Measurements from ENCODE around the gene MYO5B.
A peak's percentile ranks its signal among the peaks of the same experiment; 100 is the strongest.

Gene MYO5B

DNA sequence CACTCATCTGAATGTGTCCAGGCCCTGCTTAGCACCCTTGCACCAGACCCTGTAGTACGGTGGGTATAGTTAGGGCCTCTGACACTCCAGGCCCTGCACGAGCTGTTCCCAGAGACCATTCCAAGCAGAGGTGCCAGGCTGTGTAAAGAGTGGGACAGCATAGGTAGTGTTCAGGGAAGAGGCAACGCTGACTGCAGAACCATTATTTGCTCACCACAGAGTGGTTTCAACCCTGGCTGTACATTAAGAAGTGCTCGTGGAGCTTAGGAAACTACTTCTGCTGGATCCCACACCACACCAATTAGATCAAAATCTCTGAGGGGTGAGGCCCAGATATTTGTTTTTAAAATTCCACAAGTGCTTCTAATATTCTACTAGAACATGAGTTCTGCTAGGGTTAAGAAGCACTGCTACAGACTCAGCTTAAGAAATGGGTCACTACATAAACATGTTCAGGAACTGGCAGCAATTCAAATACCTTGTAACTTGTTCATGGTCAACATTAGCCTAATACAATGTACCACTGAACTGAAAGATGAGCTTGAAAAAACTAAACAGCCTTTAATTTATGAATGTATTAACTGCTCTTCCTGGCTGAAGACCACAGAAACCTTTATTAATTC is 183.0 kb downstream of the MYO5B start:
- no peak for DNase-seq (ENCODE audit: low read depth)

DNA sequence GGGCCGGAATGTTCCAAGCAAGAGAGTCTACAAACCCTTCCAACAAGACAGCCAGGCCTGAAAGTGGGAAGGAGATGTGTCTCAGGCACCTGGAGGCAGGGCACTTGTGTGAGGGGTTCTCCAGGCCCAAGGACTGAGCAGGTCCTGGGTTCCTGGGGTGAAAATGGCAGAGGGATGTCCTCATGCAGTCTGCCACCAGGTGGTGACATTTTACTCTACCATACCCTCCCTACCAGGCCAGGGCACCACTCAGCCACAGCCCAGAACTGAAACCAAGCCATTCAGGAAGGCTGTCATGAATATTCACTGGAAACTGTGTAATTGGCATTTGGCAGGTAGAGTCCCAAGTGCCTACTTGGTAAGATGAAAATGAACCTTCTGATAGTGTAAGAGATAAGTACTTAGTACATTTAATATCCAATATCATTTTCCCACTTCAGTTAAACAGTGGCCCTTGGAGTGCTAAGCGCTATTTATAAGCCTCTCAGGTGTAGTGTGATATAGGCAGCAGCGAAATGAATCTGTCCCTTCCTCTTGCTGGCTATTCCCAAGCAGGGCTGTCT is 185.1 kb downstream of the MYO5B start:
- DNase-seq (ENCODE audit: low read depth) = peak; percentile 9

DNA sequence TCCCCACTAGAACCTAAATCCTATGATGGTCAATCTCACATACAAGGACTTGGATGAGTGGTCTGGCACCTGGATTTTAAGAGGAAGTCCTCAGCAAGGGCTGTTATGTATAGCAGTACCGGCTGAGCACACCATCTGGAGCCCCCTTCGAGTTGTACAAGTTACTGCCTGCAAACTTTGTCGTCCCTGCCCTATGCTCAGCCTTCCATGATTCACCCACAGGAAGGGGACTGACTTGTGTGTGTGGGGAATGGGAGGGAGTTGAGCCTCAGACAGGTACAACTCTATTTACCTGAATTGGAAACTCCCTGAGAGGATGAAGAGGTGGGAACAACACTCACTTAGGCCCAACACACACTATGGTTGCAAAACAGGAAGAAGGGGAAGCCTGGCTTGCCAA is 186.6 kb downstream of the MYO5B start:
- DNase-seq (ENCODE audit: low read depth) = no peak

DNA sequence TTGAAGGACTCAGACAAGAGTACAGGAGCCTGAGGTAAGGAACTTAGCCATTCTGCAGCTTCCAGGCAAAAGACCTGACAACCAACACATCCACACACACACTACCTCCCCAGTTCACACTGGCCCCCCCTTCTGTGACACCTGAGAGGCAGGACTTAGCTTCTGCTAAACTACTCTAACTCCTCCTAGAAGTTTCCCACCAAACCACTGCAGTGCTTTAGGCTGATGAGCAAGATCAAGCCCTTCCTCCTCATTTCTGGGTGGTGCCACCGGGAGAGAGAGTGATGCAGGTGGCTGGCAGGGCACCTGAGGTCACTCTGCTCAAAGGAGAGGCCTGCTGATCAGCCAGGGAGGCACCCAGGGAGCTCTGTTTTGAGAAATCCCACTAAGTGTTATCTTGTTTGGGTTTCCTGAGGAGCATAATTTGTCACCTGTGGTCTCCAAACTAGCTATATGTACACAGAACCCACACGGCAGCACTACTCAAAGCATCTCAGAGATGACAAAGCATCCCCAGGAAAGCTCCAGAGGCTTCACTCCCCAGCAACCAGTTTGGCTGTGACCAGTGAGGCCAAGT is 188.4 kb downstream of the MYO5B start:
- DNase-seq (ENCODE audit: low read depth) = no peak

DNA sequence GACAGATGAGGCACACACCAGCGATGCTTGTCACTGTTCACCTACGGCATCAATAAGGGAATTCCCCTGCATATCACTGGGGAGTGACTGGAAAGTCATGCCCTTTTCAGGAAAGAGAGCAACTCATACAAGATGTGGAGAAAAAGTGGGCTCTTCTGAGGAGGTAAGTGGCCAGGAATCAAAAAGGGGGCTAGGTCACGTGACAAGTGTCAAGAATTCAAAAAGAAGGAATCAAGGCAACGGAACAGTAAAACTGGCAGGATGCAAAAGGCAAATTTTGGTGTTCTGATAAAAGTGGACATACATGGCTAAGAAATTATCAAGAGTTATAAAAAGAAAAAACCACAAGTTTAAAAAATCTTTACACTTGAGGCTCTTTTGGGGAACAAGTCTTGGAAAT is 190.9 kb downstream of the MYO5B start:
- no peak for DNase-seq (ENCODE audit: low read depth)

DNA sequence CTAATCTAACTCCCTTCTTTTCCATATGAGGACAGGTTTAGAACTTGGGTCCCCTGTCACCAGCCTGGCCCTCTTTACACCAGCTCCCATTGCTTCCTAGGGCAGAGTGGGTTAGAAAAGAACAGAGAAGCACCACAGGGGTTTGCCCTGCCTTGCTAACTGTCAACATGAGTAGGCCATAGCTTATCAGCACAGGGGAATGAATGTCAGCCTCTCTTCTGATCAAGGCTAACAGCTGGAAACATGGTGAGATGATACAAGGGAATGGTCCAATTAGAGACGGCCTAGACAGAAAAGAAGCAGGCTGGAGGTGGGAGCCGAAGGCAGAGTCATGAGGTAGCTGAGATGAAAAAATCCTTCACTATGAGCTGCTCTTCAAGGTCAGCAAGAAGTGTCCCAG is 192.2 kb downstream of the MYO5B start:
- DNase-seq (ENCODE audit: low read depth) = no peak

DNA sequence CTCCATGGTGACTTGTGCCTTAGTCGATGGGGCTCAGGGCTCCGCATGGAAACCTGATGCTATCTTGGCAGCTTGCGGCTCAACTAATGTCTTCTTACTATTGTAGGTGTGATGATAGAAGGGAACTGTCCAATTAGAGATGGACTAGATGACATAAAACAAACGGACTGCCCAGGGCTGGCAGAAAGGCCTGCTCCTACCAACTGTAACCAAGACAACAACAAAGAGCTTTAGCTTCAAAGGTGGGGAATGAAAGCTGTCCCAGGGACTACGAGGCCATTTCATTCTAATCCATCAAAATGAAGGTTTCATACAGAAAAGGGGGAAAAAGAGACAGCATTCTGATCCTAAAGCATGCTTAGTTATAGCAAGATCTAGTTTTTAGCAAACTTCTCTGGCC is 194.7 kb downstream of the MYO5B start:
- DNase-seq (ENCODE audit: low read depth) = no peak

DNA sequence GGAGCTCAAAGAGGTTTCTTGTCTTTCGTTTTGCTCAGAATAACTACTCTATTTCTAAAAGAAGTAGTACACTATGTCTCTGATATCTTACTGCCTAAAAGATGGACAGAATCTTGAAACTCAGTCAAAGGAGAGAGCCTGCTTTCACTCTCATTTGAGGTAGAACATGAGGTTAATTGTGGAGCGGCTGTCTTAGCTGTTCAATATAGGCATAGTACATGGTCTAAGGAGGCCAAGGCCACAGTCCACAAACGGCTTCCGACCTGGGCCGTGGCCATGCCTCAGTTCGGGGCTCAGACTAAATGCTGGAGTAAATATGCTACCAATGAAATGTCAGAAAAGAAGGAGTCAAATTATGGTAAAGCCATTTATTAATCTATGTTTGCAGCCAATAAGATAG is 195.8 kb downstream of the MYO5B start:
- DNase-seq (ENCODE audit: low read depth) = no peak

DNA sequence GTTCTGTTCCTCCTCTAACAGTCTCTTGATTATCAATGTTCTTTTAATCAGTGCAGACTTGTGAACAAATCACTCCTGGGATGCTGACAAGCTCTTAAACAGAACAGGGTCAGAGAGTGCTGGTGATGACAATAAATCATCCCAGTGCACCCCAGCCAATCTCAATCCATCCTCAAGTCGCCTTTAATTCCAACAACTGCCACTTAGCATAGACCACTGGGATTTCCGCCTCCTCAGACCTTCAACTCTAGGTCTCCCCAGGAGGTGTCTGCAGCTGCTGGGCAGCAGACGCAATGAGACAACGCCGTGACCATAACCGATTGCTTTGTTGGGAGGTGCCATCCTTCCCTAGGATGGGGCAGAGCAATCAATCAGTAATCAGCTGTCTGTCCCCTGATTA is 197.4 kb downstream of the MYO5B start:
- DNase-seq (ENCODE audit: low read depth) = no peak

DNA sequence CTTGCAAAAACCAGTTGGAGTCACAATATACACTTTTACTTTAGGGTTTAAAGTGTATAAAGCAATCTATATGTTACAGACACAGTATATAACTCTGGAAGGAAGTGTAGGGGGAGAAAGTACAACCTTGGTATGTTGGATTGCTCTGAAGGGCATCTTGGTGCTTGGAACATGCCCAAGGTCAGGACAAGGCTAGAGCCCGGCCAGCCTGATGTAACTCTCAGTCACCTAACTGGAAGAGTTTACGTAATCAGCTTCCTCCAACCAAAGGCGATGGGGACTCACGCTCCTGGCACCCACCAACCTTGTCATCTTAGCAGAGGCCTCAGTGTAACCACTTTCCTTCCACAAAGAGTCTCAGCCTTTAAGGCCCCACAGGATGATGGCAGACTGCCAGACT is 200.5 kb downstream of the MYO5B start:
- no peak for DNase-seq (ENCODE audit: low read depth)

DNA sequence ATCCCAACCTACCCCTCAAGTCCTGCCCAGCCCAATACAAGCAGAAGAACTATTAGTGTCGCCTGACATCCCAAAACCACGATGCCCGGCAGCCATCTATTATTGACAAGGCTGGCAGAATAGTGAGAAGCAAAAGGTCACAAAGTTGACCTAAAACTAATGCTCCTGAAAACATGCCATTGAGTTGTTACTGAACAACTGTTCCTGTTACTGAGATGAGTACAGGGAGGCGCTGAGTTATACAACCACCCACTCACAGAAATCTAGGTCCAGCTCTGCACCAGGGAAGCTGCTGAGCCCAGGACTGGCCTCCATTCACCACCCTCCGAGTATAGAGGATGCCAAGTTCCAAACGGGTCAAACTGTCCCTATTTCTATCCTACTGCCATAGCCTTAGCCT is 201.6 kb downstream of the MYO5B start:
- no peak for DNase-seq (ENCODE audit: low read depth)

DNA sequence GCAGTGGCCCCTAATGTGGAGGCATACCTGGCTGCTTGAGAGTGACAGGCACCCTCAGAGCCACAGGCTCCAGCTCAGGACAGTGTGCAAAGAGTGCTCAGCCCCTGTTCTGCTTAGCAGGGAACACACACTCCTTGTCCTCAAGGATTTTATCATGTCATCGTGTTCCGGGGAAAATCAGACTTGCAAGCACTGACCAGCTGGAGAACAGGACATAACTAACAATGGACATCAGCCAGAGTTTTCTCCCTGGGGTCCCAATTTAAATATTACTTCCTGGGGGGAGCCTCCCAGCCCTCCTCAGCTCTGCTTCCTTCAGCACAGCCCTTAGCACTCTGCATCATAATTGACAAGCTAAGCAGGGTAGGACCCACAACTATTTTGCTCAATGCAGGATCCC is 206.2 kb downstream of the MYO5B start:
- no peak for DNase-seq (ENCODE audit: low read depth)

DNA sequence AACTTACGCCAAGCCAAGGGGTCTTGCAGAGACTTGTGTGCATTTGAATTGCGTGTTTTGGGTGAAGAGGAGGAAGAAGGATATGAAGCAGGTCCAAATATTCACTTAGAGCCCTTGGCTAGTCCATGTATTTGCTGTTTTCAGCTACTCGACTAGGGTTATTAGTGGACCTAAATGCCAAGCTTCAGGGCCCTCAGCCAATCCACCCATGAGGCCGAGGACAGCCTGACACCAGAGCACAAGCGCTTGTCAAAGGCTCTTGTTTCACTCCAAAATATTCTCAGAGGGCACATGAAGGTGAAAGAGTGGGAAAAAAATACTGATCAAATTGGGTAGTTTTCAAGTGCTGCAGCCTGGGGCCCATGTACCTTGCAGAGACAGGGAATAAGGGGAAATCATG is 206.8 kb downstream of the MYO5B start:
- no peak for DNase-seq (ENCODE audit: low read depth)

DNA sequence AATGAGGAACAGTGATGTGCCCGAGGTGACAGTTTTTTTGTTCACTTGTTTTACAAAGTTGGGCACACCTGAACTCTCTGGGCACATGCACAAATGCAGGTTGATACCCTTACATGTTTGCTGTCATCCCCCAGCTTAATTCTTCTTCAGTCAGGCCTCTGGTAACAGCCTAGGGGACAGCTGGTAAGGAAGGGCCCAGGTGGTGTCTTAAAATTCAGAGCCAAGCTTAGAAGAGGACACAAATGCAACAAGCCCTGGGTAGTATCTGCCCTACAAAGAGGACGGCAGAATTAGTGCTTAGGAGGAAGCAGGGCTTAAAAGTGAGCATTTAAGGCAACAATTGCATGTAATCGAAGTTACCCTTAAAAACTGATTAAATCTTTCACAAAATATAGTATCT is 209.7 kb downstream of the MYO5B start:
- no peak for DNase-seq (ENCODE audit: low read depth)

DNA sequence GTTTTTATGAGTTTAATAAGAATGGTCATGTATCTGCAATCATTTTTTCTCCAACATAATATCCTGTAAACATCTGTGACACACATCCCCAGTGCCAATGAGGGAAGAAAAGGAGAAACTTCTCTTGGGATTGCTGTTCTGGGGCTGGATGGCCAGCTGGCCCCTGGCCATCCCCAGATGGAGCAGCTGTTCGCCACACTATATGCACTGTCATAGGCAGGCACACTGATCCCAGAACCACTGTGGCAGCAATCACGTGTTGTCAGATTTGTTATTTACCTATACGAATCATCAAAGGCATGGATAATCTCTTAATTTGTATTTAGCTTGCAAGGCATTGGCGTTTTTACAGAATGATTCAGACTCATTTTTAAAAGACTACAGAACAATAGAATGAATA is 214.1 kb downstream of the MYO5B start:
- DNase-seq (ENCODE audit: low read depth) = no peak

DNA sequence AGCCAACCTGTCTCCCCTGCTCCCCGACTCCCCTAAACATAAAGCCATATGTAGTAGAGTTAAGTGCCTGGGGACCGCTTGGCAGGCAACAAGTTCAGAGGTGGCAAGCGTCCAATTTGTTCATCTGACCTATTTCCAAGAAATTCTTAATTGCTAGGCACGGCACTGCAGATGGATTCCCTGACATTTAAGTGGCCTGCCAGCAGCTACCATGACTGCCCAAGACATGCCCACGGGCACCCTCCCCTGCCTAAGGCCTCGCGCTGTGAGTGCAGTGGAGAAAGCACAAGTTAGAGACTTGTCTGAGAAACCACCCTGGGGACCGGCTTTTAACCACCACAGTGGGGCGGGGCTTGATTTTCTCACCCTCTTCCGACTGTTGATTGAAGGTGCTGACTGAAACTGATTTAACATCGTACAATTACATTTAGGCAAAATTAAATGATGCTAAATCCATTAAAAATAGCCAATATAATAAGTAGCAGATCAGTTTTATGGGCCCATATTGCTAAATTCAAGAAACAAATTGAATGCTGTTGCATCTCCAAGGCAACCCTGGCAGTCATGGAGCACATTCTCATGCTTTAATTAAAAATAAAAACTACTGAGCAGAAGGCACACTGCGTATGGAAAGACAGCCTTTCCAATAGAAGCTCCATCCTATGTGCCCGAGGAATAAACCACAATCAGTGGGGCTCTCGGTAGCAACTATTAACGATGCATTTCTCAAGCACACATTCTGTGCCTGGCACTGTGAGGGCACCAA is 218.0 kb downstream of the MYO5B start:
- no peak for DNase-seq (ENCODE audit: low read depth)

DNA sequence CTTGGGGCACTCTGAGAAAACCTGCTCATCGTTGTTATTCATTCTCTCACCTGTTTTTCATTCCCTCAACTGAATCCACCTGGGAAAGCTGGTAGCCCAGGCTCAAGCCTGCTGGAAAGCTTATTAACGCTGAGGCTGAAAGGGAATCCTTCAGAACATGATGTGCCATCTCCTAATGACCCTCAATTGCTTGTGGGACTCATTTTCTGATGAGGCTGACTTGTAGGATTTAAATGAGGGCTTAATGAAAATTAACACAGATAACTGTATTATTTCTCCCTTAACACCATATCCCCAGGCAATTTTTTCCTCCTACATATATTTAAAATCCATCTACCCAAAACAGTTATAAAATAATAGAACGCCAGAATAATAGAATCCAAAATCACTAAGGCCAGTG is 218.9 kb downstream of the MYO5B start:
- DNase-seq (ENCODE audit: low read depth) = no peak

DNA sequence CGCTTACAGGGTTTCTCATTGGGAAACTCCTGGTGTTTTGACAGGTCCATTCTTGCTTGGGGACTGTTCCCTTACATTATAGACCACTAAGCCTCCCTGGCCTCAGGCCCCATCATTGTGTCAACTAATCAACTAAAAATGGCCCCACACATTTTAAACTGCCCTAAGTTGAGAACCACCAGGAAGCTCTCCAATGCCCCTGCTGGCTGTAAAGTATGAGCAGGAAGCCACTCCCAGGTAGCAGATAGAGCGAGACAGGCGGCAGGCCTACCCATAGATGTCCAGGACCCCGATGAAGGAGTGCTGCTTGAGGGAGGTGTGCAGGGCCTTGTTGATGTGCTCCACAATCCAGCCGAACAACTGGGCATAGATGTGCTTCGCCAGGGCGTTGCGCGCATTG is 220.9 kb downstream of the MYO5B start:
- no peak for DNase-seq (ENCODE audit: low read depth)

DNA sequence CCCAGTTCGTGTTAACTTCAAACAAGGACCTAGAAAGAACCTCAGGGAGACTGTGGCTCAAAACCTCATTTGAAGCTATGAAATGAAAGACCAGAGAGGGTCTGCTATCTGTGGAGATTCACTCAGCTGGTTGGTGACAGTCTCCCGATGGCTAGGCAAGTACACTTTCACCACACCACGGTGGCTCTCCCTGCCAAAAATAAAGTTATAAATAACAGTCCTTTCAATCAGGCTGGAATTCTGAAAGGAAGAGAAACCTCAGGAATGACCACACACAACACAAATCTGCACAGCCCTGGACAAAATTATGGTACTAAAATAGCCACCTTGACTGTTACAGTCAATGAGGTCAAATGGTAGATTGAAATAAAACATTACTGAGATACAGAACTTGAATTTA is 221.4 kb downstream of the MYO5B start:
- no peak for DNase-seq (ENCODE audit: low read depth)

DNA sequence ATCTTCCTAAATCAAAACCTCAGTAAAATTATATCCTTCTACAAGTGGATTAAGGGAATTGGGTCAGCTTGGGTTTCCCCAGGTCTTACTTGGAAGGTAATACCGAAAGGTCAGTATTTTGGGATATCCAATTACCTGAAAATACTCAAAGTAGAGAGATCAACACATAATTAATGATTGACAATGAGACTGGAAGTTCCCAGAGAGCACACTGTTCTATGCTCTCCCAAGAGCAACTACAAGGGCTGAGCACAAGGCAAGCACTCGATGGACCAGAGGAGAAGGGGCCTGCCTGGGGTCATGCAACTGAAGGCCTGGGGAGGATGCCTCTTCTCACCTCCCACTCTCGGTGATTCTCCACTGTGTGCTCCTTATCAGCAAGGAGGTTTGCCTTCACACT is 222.4 kb downstream of the MYO5B start:
- DNase-seq (ENCODE audit: low read depth) = no peak

DNA sequence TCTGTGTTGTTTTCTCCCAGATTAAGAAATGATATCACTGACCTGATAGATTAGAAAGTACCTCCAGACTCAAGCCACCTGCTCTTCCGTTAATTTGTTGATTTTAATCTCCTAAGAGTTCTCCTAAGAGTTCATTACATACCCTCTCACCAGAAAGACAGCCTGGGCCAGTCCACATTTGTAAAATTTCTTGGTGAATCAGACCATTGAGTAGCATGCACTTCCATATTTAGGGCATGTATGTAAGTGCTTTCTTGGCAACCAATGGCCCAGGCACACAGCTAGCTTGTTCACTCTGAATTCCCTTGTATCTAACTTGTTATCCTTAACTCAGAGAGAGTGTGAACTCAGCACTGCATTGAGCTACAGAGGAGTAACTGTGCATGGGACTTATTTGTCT is 223.5 kb downstream of the MYO5B start:
- DNase-seq (ENCODE audit: low read depth) = no peak

DNA sequence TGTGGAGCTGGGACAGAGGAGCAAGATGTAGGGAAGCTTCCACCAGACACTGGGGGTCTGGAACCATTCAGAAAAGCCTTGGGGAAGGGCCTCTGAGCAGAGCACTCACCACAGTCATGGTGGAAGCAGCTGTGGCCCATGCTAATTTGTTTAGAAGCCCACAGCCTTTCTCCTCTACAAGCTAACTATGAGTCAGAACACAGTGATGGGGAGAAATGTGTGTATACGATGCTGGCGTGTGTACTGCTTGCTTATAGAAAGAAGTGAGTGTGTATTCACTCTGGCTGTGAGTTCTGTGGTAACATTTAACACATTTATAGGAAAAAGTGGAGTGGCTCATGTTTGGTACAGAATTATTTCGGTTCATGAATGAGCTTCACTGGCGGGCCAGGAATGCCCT is 224.6 kb downstream of the MYO5B start:
- DNase-seq (ENCODE audit: low read depth) = no peak

DNA sequence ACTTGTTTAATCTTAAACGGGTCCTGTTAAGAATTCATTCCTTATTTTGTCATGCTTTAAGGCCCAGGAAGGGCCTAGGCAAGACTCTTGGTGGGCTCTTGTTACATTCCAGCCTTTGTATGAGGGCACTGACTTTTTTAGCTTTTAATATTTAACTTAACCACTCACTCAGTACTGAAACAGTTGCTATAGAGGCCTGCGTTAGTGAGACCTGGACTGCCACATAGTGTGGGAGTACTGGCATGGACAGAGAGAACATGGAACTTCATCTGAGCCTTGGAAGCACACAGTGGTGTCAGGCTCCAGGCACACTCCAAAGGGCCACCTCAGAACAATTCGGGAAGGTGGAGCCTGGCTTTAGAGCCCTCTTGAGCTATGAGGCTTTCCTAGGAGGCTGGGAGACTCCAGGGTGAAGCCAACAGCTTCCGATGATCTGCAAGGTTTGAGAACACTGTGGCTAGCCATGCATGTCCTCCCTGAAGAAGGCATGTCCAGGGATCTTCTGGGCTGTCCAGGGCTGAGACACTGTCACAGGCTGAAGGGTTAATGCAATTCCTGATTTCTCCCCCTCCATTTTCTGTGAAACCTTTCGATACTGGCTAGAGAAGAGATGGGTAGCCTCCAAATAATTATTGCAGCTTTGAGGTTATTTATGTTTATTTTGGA is 226.2 kb downstream of the MYO5B start:
- no peak for DNase-seq (ENCODE audit: low read depth)

Data from stimulated activated CD8-positive, alpha-beta memory T cell treated with anti-CD3 and anti-CD28 coated beads, Interleukin-4, amount 100 ng/mL, for 24 hours (primary cell).